Peyer's patch (tissue), 4 donors: ENCODE measurements around the gene HEXA. TPM values are rescaled to one million over a fixed set of nuclear protein-coding genes. Genes with fewer than 3 reads are reported as not detected.

Experiments
- DNase-seq, 3 donors: peaks; one replicate each; pipeline ENCODE4 v3.0.0-alpha.2; 2017 to 2019
- H3K27ac ChIP-seq, 4 donors: fragments of 200-600 bp; sonication (generic); one replicate each; pipeline ENCODE4 v1.5.1; 2016 to 2019
- H3K27me3 ChIP-seq, 2 donors: fragments of 200-600 bp; sonication (generic); one replicate each; pipeline ENCODE4 v1.5.1; 2019
- H3K36me3 ChIP-seq, 3 donors: fragments of 200-600 bp; sonication (generic); one replicate each; pipeline ENCODE4 v1.5.1; 2016 to 2019
- H3K4me1 ChIP-seq, 4 donors: fragments of 200-600 bp; sonication (generic); one replicate each; pipeline ENCODE4 v1.5.1; 2016 to 2019
- H3K4me3 ChIP-seq, 4 donors: fragments of 200-600 bp; sonication (generic); 1 replicate in 3 of 4; 2 replicates in 1 of 4; pipeline ENCODE4 v1.5.1; 2016 to 2019; ENCODE audit warnings: mild to moderate bottlenecking in 1 of 4
- H3K9me3 ChIP-seq, 4 donors: fragments of 200-600 bp; sonication (generic); one replicate each; pipeline ENCODE4 v1.5.1; 2016 to 2019; ENCODE audit warnings: mild to moderate bottlenecking in 1 of 4
- CTCF ChIP-seq, 6 experiments: fragments of 450-650 bp in 4 of 6; fragments of 200-600 bp in 2 of 6; sonication (generic) in 1 of 6; IDR thresholded peaks; one replicate each; pipeline ENCODE4 v1.5.1; 2017 to 2019; ENCODE audit warnings: antibody characterized with exemption in 6 of 6, mild to moderate bottlenecking in 3 of 6, moderate library complexity in 1 of 6
- POLR2A ChIP-seq, 2 donors: fragments of 450-650 bp; IDR thresholded peaks; one replicate each; pipeline ENCODE4 v1.5.1; 2017; ENCODE audit warnings: antibody characterized with exemption in 2 of 2, mild to moderate bottlenecking in 2 of 2, moderate library complexity in 2 of 2
- total RNA-seq, 4 donors: library from RNA; depleted of rRNA; stranded (reverse); fragments of >200 nt; gene quantifications; one replicate each; pipeline ENCODE4 v1.1.0, GENCODE V29; 2016

HEXA gene
- total RNA-seq, 4 donors from 2014 or later, result 45.4 to 81.4 (median 69.1) TPM

- peaks cover 0 to 40% (median 5%) of the 10 kb centered on the region in 4 donors for H3K4me1 ChIP-seq
- H3K9me3 ChIP-seq, result no peaks in the 10 kb centered on the region
- TF ChIP-seq POLR2A (IDR thresholded peaks at IDR 0.05) (no peak), CTCF (IDR thresholded peaks at IDR 0.05) (no peak)
- no peak for DNase-seq
- H3K27me3 ChIP-seq, result no peaks in the 10 kb centered on the region
- no peak overlapping the region for H3K27ac ChIP-seq
- H3K36me3 ChIP-seq, result peaks cover 0 to 9% (median 0%) of the 10 kb centered on the region in 3 donors
- H3K4me3 ChIP-seq, result no peak overlapping the region
These were observed 5.8 kb downstream of the HEXA start for GRCh38 chr15:72369964-72370363.

GRCh38 chr15:72368899-72369298, 6.9 kb downstream of the HEXA start:
- Histone ChIP-seq H3K9me3 (no peaks in the 10 kb centered on the region), H3K27me3 (no peaks in the 10 kb centered on the region), H3K4me3 (no peak overlapping the region), H3K4me1 (peaks cover 0 to 31% (median 4%) of the 10 kb centered on the region in 4 donors), H3K36me3 (peaks cover 0 to 9% (median 0%) of the 10 kb centered on the region in 3 donors), H3K27ac (peak overlapping the region in 1 of 4 donors; percentile 12)
- no peak for TF ChIP-seq POLR2A (IDR thresholded peaks at IDR 0.05)
- peak in 1 of 3 donors; percentile 54 for DNase-seq

GRCh38 chr15:72368325-72368724, 7.5 kb downstream of the HEXA start:
- no peak for DNase-seq
- Histone ChIP-seq H3K9me3 (no peaks in the 10 kb centered on the region), H3K27me3 (no peaks in the 10 kb centered on the region), H3K27ac (peak overlapping the region in 1 of 4 donors; percentile 12), H3K36me3 (peaks cover 0 to 9% (median 0%) of the 10 kb centered on the region in 3 donors), H3K4me1 (peaks cover 0 to 31% (median 3%) of the 10 kb centered on the region in 4 donors), H3K4me3 (no peak overlapping the region)
- TF ChIP-seq POLR2A (IDR thresholded peaks at IDR 0.05), result no peak
- no peak for TF ChIP-seq CTCF (IDR thresholded peaks at IDR 0.05)

GRCh38 chr15:72365844-72366243, 10.0 kb downstream of the HEXA start:
- no peaks in the 10 kb centered on the region for H3K27me3 ChIP-seq
- no peaks in the 10 kb centered on the region for H3K9me3 ChIP-seq
- H3K4me3 ChIP-seq, result no peak overlapping the region
- TF ChIP-seq CTCF (IDR thresholded peaks at IDR 0.05), result no peak
- peaks cover 0 to 18% (median 0%) of the 10 kb centered on the region in 4 donors for H3K4me1 ChIP-seq
- H3K27ac ChIP-seq, result no peak overlapping the region
- peak in 2 of 3 donors; percentile 29 to 54 for DNase-seq
- H3K36me3 ChIP-seq, result peaks cover 0 to 9% (median 0%) of the 10 kb centered on the region in 3 donors

- DNase-seq, result no peak
- H3K27me3 ChIP-seq, result no peaks in the 10 kb centered on the region
- no peaks in the 10 kb centered on the region for H3K9me3 ChIP-seq
- TF ChIP-seq CTCF (IDR thresholded peaks at IDR 0.05), result no peak
- no peak for TF ChIP-seq POLR2A (IDR thresholded peaks at IDR 0.05)
- H3K4me1 ChIP-seq, result peaks cover 0 to 8% (median 0%) of the 10 kb centered on the region in 4 donors
- H3K27ac ChIP-seq, result no peak overlapping the region
- no peak overlapping the region for H3K4me3 ChIP-seq
- H3K36me3 ChIP-seq, result peaks cover 0 to 4% (median 0%) of the 10 kb centered on the region in 3 donors
These were observed 14.6 kb downstream of the HEXA start for GRCh38 chr15:72361176-72361575.

GRCh38 chr15:72358650-72359171, 17.1 kb downstream of the HEXA start:
- DNase-seq, result peak in 2 of 3 donors; percentile 53 to 55
- Histone ChIP-seq H3K27ac (peak overlapping the region in 1 of 4 donors; percentile 7), H3K4me3 (no peak overlapping the region), H3K9me3 (no peaks in the 10 kb centered on the region), H3K27me3 (no peaks in the 10 kb centered on the region), H3K36me3 (peaks cover 0 to 28% (median 0%) of the 10 kb centered on the region in 3 donors), H3K4me1 (peaks cover 0 to 8% (median 0%) of the 10 kb centered on the region in 4 donors)
- TF ChIP-seq CTCF (IDR thresholded peaks at IDR 0.05), result no peak
- no peak for TF ChIP-seq POLR2A (IDR thresholded peaks at IDR 0.05)
